Keratinocyte (primary cell): ENCODE results near the gene EML1. TPM values are rescaled to one million over a fixed set of nuclear protein-coding genes. Genes with fewer than 3 reads are reported as not detected.

ENCODE experiments used
- DNase-seq: peaks from one replicate; pipeline ENCODE4 v3.0.0-alpha.2; 2011; ENCODE audit warnings: low read depth, missing footprints, low spot score
- FAIRE-seq: peaks from 2 replicates; lab custom pipeline; 2011; peaks lifted over from hg19 to GRCh38; lab: Jason Lieb, UNC
- H2AFZ ChIP-seq: 2 replicates; pipeline ENCODE4 v1.6.0; 2012; ENCODE audit warnings: low read length, control low read depth, inconsistent platforms; ENCODE audit not compliant: control insufficient read depth
- H3K27ac ChIP-seq: 2 replicates; pipeline ENCODE4 v1.5.1; 2011; ENCODE audit warnings: low read length; ENCODE audit not compliant: control insufficient read depth, insufficient read depth
- H3K27me3 ChIP-seq: 3 replicates; pipeline ENCODE4 v1.6.0; 2011; ENCODE audit warnings: low read length; ENCODE audit not compliant: control insufficient read depth, insufficient read depth; ENCODE audit errors: extremely low read depth
- H3K36me3 ChIP-seq, 2 experiments: 2 replicates in 1 of 2; 3 replicates in 1 of 2; pipeline ENCODE4 v1.5.1; 2011; ENCODE audit warnings: low read length in 2 of 2, mild to moderate bottlenecking in 1 of 2; ENCODE audit not compliant: control insufficient read depth in 2 of 2, insufficient read depth in 2 of 2; ENCODE audit errors: extremely low read depth in 1 of 2
- H3K4me1 ChIP-seq: 3 replicates; pipeline ENCODE4 v1.5.1; 2011; ENCODE audit warnings: low read length; ENCODE audit not compliant: control insufficient read depth, insufficient read depth; ENCODE audit errors: extremely low read depth
- H3K4me2 ChIP-seq: 3 replicates; pipeline ENCODE4 v1.6.0; 2011; ENCODE audit warnings: low read depth, low read length; ENCODE audit not compliant: control insufficient read depth, insufficient read depth; ENCODE audit errors: extremely low read depth
- H3K4me3 ChIP-seq, 3 experiments: fragments of 200-600 bp in 1 of 3; sonication (generic) in 1 of 3; 2 replicates in 2 of 3; 3 replicates in 1 of 3; pipeline ENCODE4 v1.5.1; 2011 to 2016; ENCODE audit warnings: low read length in 3 of 3, mild to moderate bottlenecking in 3 of 3, control low read depth in 2 of 3, inconsistent platforms in 1 of 3, low read depth in 1 of 3, mixed read lengths in 1 of 3, mixed run types in 1 of 3, moderate library complexity in 1 of 3; ENCODE audit not compliant: control insufficient read depth in 2 of 3, insufficient read depth in 2 of 3; ENCODE audit errors: extremely low read depth in 1 of 3
- H3K79me2 ChIP-seq: 2 replicates; pipeline ENCODE4 v1.6.0; 2012; ENCODE audit warnings: low read length; ENCODE audit not compliant: control insufficient read depth, insufficient read depth
- H3K9ac ChIP-seq: 3 replicates; pipeline ENCODE4 v1.6.0; 2011; ENCODE audit warnings: low read length; ENCODE audit not compliant: control insufficient read depth, insufficient read depth; ENCODE audit errors: extremely low read depth
- H3K9me1 ChIP-seq: 3 replicates; pipeline ENCODE4 v1.6.0; 2011; ENCODE audit warnings: low read length; ENCODE audit not compliant: control insufficient read depth, insufficient read depth; ENCODE audit errors: extremely low read depth
- H3K9me3 ChIP-seq: 2 replicates; pipeline ENCODE4 v1.5.1; 2012; ENCODE audit warnings: low read depth, low read length; ENCODE audit not compliant: control insufficient read depth
- H4K20me1 ChIP-seq: 3 replicates; pipeline ENCODE4 v1.6.0; 2011; ENCODE audit warnings: low read length; ENCODE audit not compliant: control insufficient read depth, insufficient read depth; ENCODE audit errors: extremely low read depth
- EZH2 ChIP-seq: IDR thresholded peaks from one replicate; pipeline ENCODE4 v1.6.1; 2012; ENCODE audit warnings: inconsistent platforms, mild to moderate bottlenecking, low read length, moderate library complexity
- dilution Hi-C: fragments of 300-500 bp; cut with MboI; formaldehyde crosslinking; loops from one replicate; pipeline ENCODE4 v1.7.0; 2020; ENCODE audit warnings: low sequenced_read_pairs; ENCODE audit not compliant: extremely low pct_ligation_motif_present
- polyA plus RNA-seq, 5 experiments: library from polyadenylated mRNA; depleted of rRNA in 3 of 5; stranded (reverse) in 3 of 5; stranded (forward) in 1 of 5; unstranded in 1 of 5; fragments of >200 nt; gene quantifications; 1 replicate in 1 of 5; 2 replicates in 3 of 5; 3 replicates in 1 of 5; pipeline versions ENCODE4 v1.2.1 to v1.2.3, GENCODE V29; 2011 to 2012; ENCODE audit warnings: missing spikeins in 2 of 5, low read depth in 1 of 5, low replicate concordance in 1 of 5
- TF ChIP-seq, protein P1 (sequence below), 3 experiments: IDR thresholded peaks in 1 of 3; conservative IDR thresholded peaks in 1 of 3; optimal IDR thresholded peaks in 1 of 3; 2 replicates in 2 of 3; 3 replicates in 1 of 3; pipeline versions ENCODE3 to v1.5.1; 2011; ENCODE audit warnings: low read length in 3 of 3, mild to moderate bottlenecking in 3 of 3, moderate library complexity in 2 of 3, control low read depth in 1 of 3, inconsistent platforms in 1 of 3; ENCODE audit not compliant: insufficient read depth in 2 of 3; ENCODE audit errors: extremely low read depth in 1 of 3

The EML1 gene
- polyA plus RNA-seq, 1 donor (not counting 4 experiments of a cell fraction or from before 2014, with no cell fraction given), result 0.84 TPM

GRCh38 chr14:99837822-99838221 lies 44.6 kb downstream of the EML1 start:
- no peak overlapping the region for H3K27ac ChIP-seq
- TF ChIP-seq, protein P1, sequence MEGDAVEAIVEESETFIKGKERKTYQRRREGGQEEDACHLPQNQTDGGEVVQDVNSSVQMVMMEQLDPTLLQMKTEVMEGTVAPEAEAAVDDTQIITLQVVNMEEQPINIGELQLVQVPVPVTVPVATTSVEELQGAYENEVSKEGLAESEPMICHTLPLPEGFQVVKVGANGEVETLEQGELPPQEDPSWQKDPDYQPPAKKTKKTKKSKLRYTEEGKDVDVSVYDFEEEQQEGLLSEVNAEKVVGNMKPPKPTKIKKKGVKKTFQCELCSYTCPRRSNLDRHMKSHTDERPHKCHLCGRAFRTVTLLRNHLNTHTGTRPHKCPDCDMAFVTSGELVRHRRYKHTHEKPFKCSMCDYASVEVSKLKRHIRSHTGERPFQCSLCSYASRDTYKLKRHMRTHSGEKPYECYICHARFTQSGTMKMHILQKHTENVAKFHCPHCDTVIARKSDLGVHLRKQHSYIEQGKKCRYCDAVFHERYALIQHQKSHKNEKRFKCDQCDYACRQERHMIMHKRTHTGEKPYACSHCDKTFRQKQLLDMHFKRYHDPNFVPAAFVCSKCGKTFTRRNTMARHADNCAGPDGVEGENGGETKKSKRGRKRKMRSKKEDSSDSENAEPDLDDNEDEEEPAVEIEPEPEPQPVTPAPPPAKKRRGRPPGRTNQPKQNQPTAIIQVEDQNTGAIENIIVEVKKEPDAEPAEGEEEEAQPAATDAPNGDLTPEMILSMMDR (optimal IDR thresholded peaks at IDR 0.05 in 1 of 3, IDR thresholded peaks at IDR 0.05 in 1 of 3, conservative IDR thresholded peaks at IDR 0.05 in 1 of 3; ENCODE audit: extremely low read depth in 1 of 3, insufficient read depth in 2 of 3, low read length in 3 of 3), result no peak
- no peak for TF ChIP-seq EZH2
- no peaks in the 10 kb centered on the region for H3K9me1 ChIP-seq
- H3K9ac ChIP-seq, result no peak overlapping the region
- DNase-seq (no peak), FAIRE-seq (no peak)
- no peaks in the 10 kb centered on the region for H3K79me2 ChIP-seq
- no peaks in the 10 kb centered on the region for H4K20me1 ChIP-seq
- dilution Hi-C loops, result no loop called here
- no peak overlapping the region for H2AFZ ChIP-seq
- H3K9me3 ChIP-seq, result no peaks in the 10 kb centered on the region
- H3K4me3 ChIP-seq, result no peak overlapping the region
- peaks cover 59% of the 10 kb centered on the region for H3K27me3 ChIP-seq
- no peaks in the 10 kb centered on the region for H3K36me3 ChIP-seq
- no peaks in the 10 kb centered on the region for H3K4me1 ChIP-seq
- H3K4me2 ChIP-seq, result no peak overlapping the region

DNA sequence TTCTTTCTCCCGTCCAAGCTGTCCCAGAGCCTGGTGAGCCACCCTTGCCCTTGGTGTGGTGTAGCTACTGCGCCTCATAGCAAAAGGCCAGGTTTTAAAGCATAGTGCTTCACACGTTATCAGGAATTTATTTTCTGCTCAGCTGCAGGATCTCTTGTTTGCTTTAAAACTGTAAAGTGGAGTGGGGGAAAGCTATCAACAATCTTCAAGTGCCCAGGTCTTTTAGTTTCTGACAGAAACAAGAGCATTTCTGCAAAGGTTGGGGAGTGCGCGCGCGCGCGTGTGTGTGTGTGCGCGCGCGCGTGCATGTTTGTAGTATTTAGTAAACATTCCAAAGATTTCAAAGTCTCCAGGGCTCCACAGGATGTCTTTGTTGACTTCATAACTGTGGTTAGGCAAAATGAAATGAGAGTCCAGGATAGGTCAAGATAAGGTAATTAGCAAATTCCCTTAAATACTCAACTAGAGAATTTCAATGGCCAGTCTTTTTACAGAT lies 45.5 kb downstream of the EML1 start:
- FAIRE-seq, result no peak

DNA sequence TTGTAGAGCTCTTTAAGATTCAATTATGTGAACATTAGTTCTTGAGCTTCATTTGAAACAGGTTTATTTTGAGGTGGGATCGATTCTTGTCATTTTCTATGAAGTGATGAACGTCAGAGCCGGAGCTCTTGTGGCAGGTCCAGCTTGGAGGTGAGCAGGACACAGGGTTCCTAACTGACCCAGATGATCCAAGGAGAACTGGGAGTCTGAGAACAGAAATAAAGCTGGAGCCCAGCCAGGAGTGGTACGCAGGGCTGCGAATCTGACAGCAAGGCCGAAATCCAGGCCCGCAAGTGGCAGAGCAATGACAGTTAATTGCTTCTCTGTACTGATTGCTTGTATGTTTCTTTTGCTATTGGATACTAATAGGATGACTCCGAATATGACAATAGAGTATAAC lies 46.5 kb downstream of the EML1 start:
- DNase-seq, result no peak
- H3K27ac ChIP-seq, result no peak overlapping the region
- H3K4me1 ChIP-seq, result no peaks in the 10 kb centered on the region
- H3K79me2 ChIP-seq, result no peaks in the 10 kb centered on the region
- no peak overlapping the region for H3K4me2 ChIP-seq
- TF ChIP-seq, protein P1 (optimal IDR thresholded peaks at IDR 0.05 in 1 of 3, IDR thresholded peaks at IDR 0.05 in 1 of 3, conservative IDR thresholded peaks at IDR 0.05 in 1 of 3; ENCODE audit: extremely low read depth in 1 of 3, insufficient read depth in 2 of 3, low read length in 3 of 3), result no peak
- TF ChIP-seq EZH2, result no peak
- H3K27me3 ChIP-seq, result peaks cover 62% of the 10 kb centered on the region
- H3K9me3 ChIP-seq, result no peaks in the 10 kb centered on the region
- no peak for FAIRE-seq
- H3K9ac ChIP-seq, result no peak overlapping the region
- dilution Hi-C loops, result no loop called here
- H2AFZ ChIP-seq, result no peak overlapping the region
- H4K20me1 ChIP-seq, result no peaks in the 10 kb centered on the region
- no peak overlapping the region for H3K4me3 ChIP-seq
- no peaks in the 10 kb centered on the region for H3K9me1 ChIP-seq
- H3K36me3 ChIP-seq, result no peaks in the 10 kb centered on the region

More for the DNA sequence above, 45.5 kb downstream of the EML1 start:
- H3K4me2 ChIP-seq, result no peak overlapping the region
- no peaks in the 10 kb centered on the region for H4K20me1 ChIP-seq
- no peak for TF ChIP-seq EZH2
- no peaks in the 10 kb centered on the region for H3K36me3 ChIP-seq
- H3K4me1 ChIP-seq, result no peaks in the 10 kb centered on the region
- no peak overlapping the region for H2AFZ ChIP-seq
- no peaks in the 10 kb centered on the region for H3K79me2 ChIP-seq
- no peak overlapping the region for H3K9ac ChIP-seq
- DNase-seq, result no peak
- dilution Hi-C loops, result no loop called here
- no peak overlapping the region for H3K27ac ChIP-seq
- no peaks in the 10 kb centered on the region for H3K9me1 ChIP-seq
- H3K9me3 ChIP-seq, result no peaks in the 10 kb centered on the region
- no peak overlapping the region for H3K4me3 ChIP-seq
- H3K27me3 ChIP-seq, result peaks cover 62% of the 10 kb centered on the region
